NCI-H748 treated with DMSO at 0.1 percent for 48 hours (cell line): Measurements from ENCODE around the gene GRPR.

Experiments
- DNase-seq: peaks from one replicate; lab custom pipeline; 2025; lab: John Stamatoyannopoulos, UW

GRPR gene

DNA sequence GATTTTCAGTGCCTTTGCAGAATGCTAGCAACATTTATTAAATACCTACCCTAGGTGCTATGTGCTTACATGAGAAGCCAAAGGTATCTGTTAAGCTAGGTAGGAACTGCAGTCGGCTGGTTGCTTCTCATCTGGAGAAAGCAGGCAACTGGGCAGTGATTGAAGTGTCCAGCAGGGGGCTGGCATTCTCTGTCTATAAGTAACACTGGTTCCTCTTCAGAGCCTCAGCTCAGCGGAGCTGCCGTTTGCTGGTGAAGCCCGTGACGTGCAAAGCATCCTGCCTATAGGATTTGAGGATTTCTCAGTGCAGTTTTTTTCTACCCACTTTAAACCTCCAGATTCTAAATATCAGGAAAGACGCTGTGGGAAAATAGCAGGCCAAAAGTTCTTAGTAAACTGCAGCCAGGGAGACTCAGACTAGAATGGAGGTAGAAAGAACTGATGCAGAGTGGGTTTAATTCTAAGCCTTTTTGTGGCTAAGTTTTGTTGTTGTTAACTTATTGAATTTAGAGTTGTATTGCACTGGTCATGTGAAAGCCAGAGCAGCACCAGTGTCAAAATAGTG is at the start of gene GRPR:
TSS of gene GRPR (plus strand) at position 344 of the 565 bp plus-strand sequence. CDS start 389 bp downstream, outside the sequence.
- DNase-seq: peak; percentile 46

GRCh38 chrX:16075087-16075486 is 48.3 kb upstream of the GRPR start:
- no peak for DNase-seq

- DNase-seq: no peak
Observed at GRCh38 chrX:16076834-16077233, 46.5 kb upstream of the GRPR start.

DNA sequence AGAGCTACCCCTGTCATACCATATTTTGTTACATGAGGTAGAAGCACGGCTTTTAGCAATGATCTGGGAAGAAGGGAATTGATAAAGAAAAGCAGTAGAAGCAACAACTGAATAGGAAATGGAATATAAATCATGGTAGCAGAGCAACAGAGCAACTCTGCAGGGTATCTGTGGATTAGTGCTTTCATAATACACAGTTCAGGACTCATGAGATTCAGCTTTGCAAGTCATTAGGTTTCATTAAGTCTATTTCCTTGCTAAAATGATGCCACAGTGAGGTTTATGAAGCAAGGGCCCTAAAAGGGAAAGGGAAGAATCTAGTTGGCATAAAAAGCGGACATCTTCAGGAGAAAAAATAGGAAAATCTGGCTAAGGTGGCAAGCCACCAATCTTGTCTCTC is 45.6 kb upstream of the GRPR start:
- no peak for DNase-seq

DNA sequence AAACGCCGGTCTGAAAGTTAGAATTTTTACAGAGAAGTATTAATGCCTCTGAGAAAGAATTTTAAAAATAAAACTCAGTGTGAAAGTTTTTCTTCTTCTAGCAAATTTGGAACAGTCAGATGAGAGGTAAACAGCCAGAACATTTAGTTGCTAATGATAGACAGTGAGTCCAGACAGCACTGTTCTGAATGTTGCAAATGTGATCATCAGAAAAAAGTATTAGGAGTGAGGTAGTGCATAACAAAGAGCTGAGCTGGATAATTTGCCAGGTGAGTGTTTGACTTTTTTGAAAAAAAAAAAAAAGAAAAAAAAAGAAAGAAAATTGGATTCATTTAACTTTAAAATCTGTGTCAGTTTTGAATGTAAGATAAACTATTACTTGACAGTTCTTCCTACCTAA is 42.0 kb upstream of the GRPR start:
- no peak for DNase-seq

DNA sequence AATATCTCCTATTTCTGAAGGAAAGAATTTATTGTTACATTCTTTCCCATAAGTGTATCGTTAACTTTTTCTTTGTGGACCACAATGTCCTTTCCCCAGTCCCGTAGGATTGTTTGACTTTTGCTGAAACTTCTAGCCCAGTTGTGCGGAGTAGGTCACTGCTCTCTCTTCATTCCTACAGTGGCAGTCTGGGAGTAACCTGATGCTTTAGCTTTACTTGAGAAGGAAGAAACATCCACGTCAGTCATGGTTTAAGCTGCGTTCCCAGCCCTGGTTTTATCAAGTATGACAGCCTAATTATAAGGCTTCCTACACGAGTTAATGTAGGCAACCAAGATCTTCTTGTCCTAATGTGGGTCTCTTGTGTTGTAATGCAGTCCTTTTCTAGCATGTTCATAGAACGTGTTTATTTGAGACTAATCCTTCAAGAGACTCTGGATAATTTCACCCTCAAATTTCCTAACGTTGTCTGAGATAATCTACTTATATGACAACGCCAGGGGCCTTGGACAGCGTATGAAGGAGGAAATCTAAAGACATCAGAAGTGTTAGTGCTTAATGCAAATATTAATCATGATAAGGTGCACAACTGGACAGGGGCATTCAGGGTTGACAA is 40.8 kb upstream of the GRPR start:
- DNase-seq: no peak

DNA sequence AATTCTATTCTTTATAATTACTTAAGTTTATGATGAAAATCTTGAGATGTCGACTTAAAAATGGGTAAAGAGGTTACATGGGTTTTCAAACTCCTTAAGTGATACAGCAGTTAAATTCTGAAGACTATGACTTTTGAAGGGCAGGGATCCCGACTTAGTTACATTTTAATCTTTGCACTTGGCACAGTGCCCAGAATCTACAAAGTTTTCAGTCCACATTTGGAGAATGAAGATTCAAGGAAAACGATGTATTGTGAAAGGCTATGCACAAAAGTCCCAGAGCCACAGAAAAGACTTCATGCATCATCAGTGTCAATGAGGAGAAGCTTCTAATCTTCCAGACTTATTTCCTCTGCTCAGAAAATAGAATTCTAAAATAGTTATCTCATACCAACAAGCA is 36.3 kb upstream of the GRPR start:
- DNase-seq: no peak

- DNase-seq: no peak
Observed at GRCh38 chrX:16089086-16089485, 34.3 kb upstream of the GRPR start.

GRCh38 chrX:16096141-16096540 is 27.2 kb upstream of the GRPR start:
- DNase-seq: no peak

- DNase-seq: no peak
Observed at GRCh38 chrX:16100673-16101072, 22.7 kb upstream of the GRPR start.

- no peak for DNase-seq
Observed at GRCh38 chrX:16101581-16101980, 21.8 kb upstream of the GRPR start.

- DNase-seq: no peak
Observed at GRCh38 chrX:16103625-16104024, 19.7 kb upstream of the GRPR start.

- no peak for DNase-seq
Observed at GRCh38 chrX:16112428-16112827, 10.9 kb upstream of the GRPR start.

DNA sequence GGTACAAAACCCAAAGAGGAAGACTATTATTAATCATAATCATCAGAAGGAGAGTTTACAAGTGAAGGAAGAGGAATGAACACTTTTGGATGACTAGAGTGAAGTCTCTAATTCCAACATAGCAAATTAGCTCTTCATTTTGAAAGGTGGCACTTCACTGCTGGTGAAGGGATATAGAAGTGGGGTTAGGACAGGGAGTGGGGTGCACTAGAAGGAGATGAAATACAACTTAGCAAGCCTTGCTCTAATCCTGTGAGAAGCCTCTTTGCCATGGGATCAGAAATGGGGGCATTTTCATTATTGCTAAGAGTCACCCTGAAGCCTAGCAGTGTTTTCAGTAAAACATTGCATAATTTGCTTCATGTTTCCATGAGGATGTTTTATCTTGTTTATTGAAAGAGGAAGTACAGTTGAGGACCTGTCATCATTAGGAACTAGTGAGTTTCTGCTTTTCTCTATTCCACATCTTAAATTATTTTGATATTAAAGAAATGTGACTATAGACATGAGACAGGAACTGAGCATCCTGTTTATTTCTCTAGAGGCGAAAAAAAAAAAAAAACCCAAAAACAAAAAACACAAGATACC is 9.3 kb upstream of the GRPR start:
- DNase-seq: no peak

DNA sequence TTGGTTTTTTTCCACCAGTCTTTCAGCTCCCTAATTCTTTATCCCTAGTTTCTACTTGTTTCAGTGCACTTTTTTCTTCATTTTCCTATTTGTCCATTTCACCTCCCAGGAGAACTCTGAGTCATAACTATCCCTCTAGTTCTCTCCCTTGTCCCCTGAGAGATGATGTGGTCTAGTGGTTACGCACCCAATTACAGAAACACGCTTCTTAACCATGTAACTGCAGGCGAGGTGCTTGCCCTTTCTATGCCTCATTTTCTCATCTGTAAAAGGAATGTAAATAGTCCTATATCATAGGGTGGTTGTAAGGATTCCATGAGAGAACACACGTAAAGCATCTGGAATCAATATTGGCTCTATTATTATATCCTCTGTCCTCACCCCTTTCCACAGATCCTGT is 8.8 kb upstream of the GRPR start:
- DNase-seq: no peak

- DNase-seq: no peak
Observed at GRCh38 chrX:16119353-16120220, 3.8 kb upstream of the GRPR start.

DNA sequence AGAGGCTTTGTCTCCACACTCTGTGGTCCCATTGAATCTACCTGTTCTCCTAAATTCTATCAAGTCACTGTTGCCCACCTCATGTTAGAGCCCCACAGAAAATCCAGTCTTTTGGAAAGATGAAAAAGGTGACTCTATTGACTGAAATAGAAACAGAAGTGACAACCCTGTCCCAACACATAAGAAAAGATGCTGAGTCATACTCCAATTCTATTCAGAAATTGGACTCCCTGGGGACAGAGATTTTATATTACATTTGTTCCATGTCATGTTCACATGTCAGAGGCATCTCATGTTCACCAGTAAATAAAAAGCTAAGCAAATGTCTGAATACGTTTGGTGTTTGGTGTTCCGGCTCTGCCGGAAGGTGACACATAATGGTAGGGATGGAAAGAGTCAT is 2.9 kb upstream of the GRPR start:
- no peak for DNase-seq

DNA sequence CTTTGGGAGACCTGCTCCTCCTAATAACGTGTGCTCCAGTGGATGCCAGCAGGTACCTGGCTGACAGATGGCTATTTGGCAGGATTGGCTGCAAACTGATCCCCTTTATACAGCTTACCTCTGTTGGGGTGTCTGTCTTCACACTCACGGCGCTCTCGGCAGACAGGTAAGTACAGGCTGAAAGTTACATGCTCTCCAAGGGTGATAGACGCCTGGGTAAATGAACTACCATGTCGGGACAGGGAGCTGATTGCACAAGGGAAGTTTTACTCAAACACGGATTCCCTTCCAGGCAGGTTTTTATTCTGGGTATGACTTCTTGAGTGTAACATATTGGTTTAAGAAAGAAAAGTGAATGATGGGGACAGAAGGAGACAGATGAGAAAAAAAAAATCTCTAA is 836 bp downstream of the GRPR start:
- no peak for DNase-seq

- peak; percentile 11 for DNase-seq
Observed at GRCh38 chrX:16125520-16126149, 2.3 kb downstream of the GRPR start.

GRCh38 chrX:16130707-16131106 is 7.3 kb downstream of the GRPR start:
- no peak for DNase-seq

GRCh38 chrX:16134936-16135335 is 11.6 kb downstream of the GRPR start:
- DNase-seq: no peak

GRCh38 chrX:16136080-16136479 is 12.7 kb downstream of the GRPR start:
- no peak for DNase-seq
